Anterior cingulate cortex (tissue), 58 donors: ENCODE data around the gene AFF1.
"Not testable (repeated sequence)": the region's sequence is repeated elsewhere in the genome, so short reads cannot be mapped to it uniquely, and the experiment has no call there.

Experiments used
- DNase-seq, 58 donors: peaks; one replicate each; lab custom pipeline; 2025; lab: John Stamatoyannopoulos, UW

The AFF1 gene

DNA sequence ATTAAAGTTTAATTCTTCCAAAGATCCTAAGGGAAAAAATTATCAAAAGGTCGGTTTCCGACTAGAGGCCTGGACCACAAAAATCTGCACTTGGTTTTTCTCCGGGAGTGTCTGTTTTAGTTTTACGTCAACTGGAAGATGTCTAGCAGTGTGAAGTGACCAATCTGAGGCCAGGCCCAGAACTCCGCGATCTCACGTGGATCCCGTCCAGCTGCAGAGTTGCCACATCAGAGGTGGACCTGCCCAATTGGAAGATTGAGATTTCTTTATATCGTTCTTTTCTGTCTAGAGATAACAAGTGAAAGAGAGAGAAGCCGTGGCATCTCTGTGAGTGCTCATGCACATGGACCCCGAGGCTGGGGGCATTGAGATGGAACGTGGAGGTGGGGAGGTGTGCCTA, 115.8 kb downstream of the AFF1 start:
- no peak for DNase-seq

DNA sequence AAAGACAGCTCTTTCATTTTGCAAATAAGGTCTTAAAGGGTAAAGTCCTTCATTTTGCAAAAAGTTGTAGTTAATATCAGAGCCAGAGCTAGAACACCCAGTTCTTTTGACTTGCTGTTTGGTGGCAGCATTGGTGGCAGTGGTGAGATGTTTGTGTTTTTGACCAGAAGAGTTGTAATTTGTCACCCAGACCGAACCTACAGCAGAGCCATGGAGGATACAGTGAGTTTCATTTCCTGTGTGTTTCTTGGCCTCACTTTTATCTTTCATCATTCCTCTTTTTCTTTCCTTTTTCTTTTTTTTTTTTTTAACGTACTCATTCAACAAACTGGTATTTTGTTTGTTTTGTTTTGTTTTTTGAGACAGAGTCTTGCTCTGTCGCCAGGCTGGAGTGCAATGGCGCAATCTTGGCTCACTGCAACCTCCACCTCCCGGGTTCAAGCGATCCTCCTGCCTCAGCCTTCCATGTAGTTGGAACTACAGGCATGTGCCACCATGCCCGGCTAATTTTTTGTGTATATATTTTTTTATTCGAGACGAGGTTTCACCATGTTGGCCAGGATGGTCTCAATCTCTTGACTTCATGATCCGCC, 116.4 kb downstream of the AFF1 start:
- DNase-seq, result no peak

GRCh38 chr4:87052615-87053014, 117.8 kb downstream of the AFF1 start:
- DNase-seq, result no peak

DNA sequence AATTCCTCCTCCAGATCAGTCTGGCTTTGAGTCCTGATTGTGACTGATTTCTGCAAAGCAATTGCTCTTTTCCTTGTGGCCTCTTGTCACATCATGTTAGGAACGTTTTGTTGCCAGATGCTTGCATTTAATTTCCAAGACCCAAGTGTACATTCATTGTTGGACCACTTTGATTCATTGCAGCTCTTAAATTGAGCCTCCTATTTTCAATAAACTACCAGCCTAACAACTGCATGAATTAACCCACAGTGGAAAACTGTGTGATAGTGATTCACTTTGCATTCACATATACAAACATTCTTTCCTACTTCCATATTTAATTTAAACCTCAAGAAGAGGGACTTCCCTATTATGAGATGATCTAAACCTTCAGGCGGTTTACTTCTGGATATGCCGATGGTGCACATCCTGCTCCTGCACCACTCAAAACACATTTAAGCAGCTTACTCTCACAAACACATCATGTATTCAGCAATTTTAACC, 118.4 kb downstream of the AFF1 start:
- DNase-seq, result no peak

- DNase-seq, result no peak
Observed at GRCh38 chr4:87053802-87054767, 119.3 kb downstream of the AFF1 start.

DNA sequence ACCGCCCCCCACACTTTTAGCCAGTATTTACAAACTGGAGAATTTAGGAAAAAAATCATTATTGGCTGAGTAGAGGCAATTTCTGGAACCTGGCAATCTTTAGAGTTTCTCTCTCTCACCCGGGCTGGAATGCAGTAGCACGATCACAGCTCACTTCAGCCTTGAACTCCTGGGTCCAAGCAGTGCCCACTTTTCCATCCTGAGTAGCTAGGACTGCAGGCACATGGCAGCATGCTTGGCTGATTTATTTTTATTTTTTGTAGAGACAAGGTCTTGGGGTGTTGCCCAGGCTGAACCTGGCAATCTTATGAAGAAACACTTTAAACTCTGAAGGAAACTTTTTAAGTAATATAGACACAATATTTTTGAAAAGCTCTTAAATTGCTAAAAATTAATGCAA, 120.1 kb downstream of the AFF1 start:
- peak in 4 of 58 donors; percentile 15 to 45 (median 28) for DNase-seq

GRCh38 chr4:87055311-87055710, 120.5 kb downstream of the AFF1 start:
- peak in 1 of 58 donors; percentile 31 for DNase-seq

DNA sequence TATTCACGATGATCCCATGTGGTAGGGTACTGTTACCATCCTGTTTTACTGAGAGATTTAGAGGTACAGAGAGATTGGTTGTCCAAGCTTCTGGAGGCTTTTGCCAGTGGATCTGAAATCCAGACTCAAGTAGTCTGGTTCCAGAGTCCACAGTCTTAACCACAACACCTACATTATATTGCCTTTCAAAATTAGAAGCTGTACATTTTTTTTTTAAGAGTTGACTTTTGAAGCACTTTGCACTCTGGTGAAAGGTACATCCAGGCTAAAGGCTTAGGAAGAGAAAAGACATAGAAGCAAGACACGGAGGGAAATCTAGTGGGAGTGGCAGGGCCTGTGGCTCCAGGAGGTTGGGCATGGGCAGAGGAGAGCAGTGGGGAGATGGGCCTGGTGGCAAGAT, 122.1 kb downstream of the AFF1 start:
- no peak for DNase-seq

DNA sequence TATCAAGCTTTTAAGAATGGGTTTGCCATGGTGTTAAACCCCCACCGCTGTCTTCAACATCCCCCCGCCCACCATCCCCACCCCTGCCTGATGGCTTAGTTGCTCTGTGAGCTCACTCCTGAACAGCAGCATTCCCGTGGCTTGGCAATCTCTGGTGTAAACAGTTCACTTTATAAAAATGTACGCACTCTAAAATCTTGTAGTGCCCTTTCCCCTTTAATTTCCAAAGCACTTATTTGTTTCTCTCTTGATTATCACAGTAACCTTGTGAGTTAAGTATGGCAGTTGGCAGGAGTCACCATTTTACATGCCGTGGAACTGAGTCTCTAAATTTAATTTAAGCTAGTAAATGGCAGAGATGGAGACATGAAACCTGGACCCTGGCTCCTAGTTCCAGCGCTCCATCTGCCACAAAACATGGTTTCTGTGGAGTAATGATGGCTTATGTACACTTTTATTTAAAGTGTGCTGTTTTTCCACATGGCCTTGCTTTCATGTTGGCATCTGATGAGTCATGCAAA, 123.1 kb downstream of the AFF1 start:
- no peak for DNase-seq

DNA sequence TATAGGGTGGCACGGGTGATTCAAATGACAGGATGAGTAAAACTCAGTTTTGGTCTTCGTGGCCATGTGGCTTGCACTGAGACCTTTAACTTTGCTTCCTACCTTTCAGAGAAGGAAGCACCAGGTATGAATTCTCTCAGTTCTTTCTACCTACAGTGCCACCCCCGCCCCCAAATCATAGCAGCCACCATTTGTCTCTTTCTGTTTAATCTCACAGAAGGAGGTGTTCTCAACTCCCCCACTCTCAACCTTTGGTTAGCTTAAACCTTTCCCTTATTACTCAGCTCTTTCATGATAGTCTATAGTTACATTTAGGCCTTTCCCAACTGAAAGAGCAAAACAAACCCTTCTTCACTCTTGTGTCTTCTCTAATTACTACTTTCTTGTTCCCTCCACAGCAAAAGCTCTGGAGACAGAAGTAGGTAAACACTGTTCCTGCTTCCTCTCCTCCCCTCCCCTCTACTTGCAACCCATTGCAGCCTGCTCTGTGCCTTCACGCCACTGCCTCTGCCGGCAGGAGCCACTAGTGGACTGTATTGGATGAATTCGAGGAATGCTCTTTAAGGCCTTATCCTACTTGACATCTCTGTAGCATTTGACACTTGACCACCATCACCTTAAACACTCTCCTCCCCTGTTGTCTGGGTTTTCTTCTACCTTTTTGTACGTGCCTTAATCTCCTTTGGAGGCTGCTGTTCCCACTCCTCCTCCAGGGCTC, 123.7 kb downstream of the AFF1 start:
- DNase-seq, result peak in 23 of 58 donors; percentile 2 to 56 (median 23)

DNA sequence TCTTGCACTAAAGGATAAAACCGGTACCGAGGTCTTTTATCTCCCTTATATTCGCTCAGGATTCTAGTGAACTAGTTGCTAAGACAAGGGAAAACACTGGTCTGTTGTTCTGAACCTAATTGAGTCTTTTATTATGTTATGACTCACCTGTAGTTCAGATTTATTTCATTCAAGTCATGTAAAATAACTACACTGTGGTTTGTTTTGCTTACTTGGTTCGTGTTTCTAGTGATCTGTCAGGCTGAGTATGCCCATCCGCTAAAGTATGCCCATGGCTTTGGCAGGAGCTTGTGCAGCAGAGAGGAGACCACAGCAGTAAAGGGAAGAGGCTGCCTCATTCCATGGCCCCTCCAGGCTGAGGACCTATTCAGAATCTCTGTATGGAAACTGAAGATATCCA, 126.1 kb downstream of the AFF1 start:
- DNase-seq, result no peak

- no peak for DNase-seq
Observed at GRCh38 chr4:87065021-87065420, 130.2 kb downstream of the AFF1 start.

DNA sequence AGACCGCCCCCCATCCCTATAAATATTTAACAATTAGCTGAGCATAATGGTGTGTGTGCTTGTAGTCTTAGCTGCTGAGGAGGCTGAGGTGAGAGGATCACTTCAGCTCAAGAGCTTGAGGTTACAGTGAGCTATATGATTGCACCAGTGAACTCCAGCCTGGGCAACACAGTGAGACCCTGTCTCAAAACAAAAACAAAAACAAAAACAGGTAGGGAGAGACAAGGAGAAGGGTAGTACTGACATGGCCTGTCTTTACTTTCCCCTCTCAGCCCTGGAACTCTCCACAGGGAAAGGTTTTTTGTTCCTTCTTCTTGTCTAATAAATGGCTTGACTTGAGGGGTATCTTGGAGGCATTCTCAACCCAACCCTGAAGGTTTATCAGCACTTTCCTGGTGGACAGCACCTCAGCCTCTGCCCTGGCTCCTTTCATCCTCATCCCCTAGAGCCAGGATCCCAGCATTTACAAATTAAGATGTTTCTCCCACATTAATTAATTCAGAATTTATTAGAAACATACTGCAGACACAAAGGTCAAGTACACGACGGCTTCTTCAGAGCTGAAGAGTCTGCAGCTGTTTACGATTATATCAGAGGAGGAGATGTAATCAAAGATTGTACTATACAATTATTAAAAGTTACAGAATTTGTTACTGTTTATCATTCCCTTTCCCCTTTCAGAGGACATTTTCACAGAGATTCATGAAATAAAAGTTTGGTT, 131.8 kb downstream of the AFF1 start:
- DNase-seq, result no peak

GRCh38 chr4:87067124-87067885, 132.5 kb downstream of the AFF1 start:
- no peak for DNase-seq

DNA sequence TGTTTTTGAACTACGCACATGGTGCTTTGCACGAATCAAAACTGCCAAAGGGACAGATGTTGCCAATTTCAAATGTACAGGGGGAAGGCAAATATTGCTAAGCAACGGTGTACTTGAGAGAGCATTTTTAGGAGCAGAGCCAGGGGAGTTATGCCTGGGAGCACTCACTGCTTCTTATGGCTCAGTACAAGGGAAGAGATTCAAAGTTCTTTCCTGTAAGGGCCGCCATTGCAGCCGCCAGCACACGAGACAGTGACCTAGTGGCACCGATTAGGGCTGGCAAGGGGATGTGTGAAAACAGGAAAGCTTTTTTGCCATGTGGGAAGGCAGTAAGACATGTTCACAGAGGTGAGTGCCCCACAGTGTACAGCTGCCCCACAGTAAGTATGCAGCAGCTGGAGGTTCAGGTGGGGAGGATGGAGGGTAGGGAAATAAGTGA, 133.8 kb downstream of the AFF1 start:
- DNase-seq, result peak in 9 of 58 donors; percentile 18 to 73 (median 31)

- DNase-seq, result no peak
Observed at GRCh38 chr4:87069037-87069742, 134.4 kb downstream of the AFF1 start.

DNA sequence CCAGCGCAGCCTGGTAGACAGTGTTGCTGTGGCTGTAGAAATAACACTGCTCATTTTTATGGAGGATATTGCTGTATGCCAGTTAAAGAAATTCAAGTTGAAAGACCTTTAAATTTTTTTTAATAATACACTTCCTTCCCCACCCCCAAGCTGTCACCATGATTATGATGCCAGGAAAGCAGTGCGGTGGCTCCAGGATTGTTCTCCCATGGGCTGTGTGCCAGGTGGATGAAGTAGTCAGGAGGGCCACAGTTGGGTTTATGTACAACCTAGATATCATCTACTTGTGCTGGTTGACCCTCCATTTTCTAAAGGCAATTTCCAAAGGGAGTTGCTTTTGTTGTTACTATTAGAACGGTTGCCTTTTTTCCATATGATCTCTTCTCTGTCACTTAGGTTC, 136.6 kb downstream of the AFF1 start:
- DNase-seq, result peak in 1 of 58 donors; percentile 35

DNA sequence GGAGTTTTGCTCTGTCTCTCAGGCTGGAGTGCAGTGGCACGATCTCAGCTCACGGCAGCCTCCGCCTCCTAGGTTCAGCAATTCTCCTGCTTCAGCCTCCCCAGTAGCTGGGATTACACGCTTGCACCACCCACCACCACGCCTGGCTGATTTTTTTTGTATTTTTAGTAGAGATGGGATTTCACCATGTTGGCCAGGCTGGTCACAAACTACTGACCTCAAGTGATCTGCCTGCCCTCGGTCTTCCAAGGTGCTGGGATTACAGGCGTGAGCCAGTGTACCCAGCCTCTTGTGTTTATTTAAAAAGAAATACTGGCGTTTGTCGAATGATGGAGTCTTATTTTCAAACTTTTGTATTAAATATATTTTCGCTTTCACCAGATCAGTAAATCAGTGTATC, 137.7 kb downstream of the AFF1 start:
- DNase-seq, result not testable (repeated sequence)
